GM23338 (cell line): ENCODE measurements around the gene DLX3. TPM values are rescaled to one million over a fixed set of nuclear protein-coding genes. Genes with fewer than 3 reads are reported as not detected.
A peak's percentile ranks its signal among the peaks of the same experiment; 100 is the strongest.

ENCODE experiments used
- ATAC-seq: fragments of 200-7000 bp; cut with Tn5 transposase; 3 replicates; pipeline ENCODE4 v1.9.1; 2020
- DNase-seq: peaks from one replicate; pipeline ENCODE4 v3.0.0-alpha.2; 2015; ENCODE audit warnings: low spot score
- H2AFZ ChIP-seq: fragments of 200-600 bp; sonication (generic); 2 replicates; pipeline ENCODE4 v1.8.0; 2016; ENCODE audit warnings: antibody characterized with exemption, mild to moderate bottlenecking, moderate library complexity
- H3F3A ChIP-seq: fragments of 200-600 bp; sonication (generic); replicated peaks from 2 replicates; pipeline ENCODE4 v1.8.0; 2017; ENCODE audit warnings: antibody characterized with exemption, mixed run types, low read depth
- H3K27ac ChIP-seq: fragments of 200-600 bp; sonication (generic); 2 replicates; pipeline ENCODE4 v1.6.1; 2016; ENCODE audit warnings: low read depth
- H3K27me3 ChIP-seq: fragments of 200-600 bp; sonication (generic); 2 replicates; pipeline ENCODE4 v1.8.0; 2016; ENCODE audit warnings: mild to moderate bottlenecking, mixed run types, moderate library complexity; ENCODE audit not compliant: insufficient read depth
- H3K36me3 ChIP-seq: fragments of 200-600 bp; sonication (generic); 2 replicates; pipeline ENCODE4 v1.8.0; 2016; ENCODE audit warnings: mild to moderate bottlenecking; ENCODE audit not compliant: insufficient read depth
- H3K4me1 ChIP-seq: fragments of 200-600 bp; sonication (generic); 2 replicates; pipeline ENCODE4 v1.8.0; 2016; ENCODE audit warnings: mild to moderate bottlenecking, moderate library complexity; ENCODE audit not compliant: insufficient read depth
- H3K4me2 ChIP-seq: fragments of 200-600 bp; sonication (generic); 2 replicates; pipeline ENCODE4 v1.7.1; 2017; ENCODE audit warnings: mixed run types
- H3K4me3 ChIP-seq: fragments of 200-600 bp; sonication (generic); 2 replicates; pipeline ENCODE4 v1.6.1; 2016; ENCODE audit warnings: mixed run types
- H3K79me2 ChIP-seq: fragments of 200-600 bp; sonication (generic); replicated peaks from 2 replicates; pipeline ENCODE4 v1.8.0; 2017; ENCODE audit warnings: mild to moderate bottlenecking; ENCODE audit not compliant: insufficient read depth
- H3K9me2 ChIP-seq: fragments of 200-600 bp; sonication (generic); 2 replicates; pipeline ENCODE4 v1.8.0; 2017; ENCODE audit not compliant: insufficient read depth
- H4K20me1 ChIP-seq: fragments of 200-600 bp; sonication (generic); replicated peaks from 2 replicates; pipeline ENCODE4 v1.8.0; 2017; ENCODE audit warnings: mild to moderate bottlenecking; ENCODE audit not compliant: insufficient read depth
- H3K27ac Mint-ChIP-seq: 2 replicates; pipeline ENCODE4 v1.8.0; 2020; ENCODE audit warnings: inconsistent platforms, mild to moderate bottlenecking, moderate library complexity, mixed read lengths
- H3K27me3 Mint-ChIP-seq: 3 replicates; pipeline ENCODE4 v1.8.0; 2022; ENCODE audit warnings: low read depth, mild to moderate bottlenecking, moderate library complexity, mixed read lengths, inconsistent platforms; ENCODE audit not compliant: insufficient read depth, poor library complexity
- H3K36me3 Mint-ChIP-seq: 3 replicates; pipeline ENCODE4 v1.8.0; 2021; ENCODE audit warnings: low read depth, mild to moderate bottlenecking, inconsistent platforms, moderate library complexity, mixed read lengths
- H3K4me1 Mint-ChIP-seq: 3 replicates; pipeline ENCODE4 v1.8.0; 2020; ENCODE audit warnings: mild to moderate bottlenecking, inconsistent platforms, mixed read lengths
- H3K4me3 Mint-ChIP-seq: 3 replicates; pipeline ENCODE4 v1.8.0; 2021; ENCODE audit warnings: moderate library complexity, mild to moderate bottlenecking, inconsistent platforms, mixed read lengths
- H3K9me3 Mint-ChIP-seq: 3 replicates; pipeline ENCODE4 v1.8.0; 2020; ENCODE audit warnings: moderate library complexity, mild to moderate bottlenecking, inconsistent platforms, mixed read lengths
- EZH2 ChIP-seq: fragments of 200-600 bp; sonication (generic); IDR thresholded peaks from one replicate; pipeline ENCODE4 v1.8.0; 2017; ENCODE audit warnings: antibody characterized with exemption, mild to moderate bottlenecking, low read depth; ENCODE audit not compliant: unreplicated experiment
- JUNB ChIP-seq: IDR thresholded peaks from one replicate; pipeline ENCODE4 v1.6.1; 2016; ENCODE audit warnings: antibody characterized with exemption; ENCODE audit not compliant: unreplicated experiment
- NANOG ChIP-seq: IDR thresholded peaks from 2 replicates; pipeline ENCODE4 v1.6.1; 2016; ENCODE audit warnings: antibody characterized with exemption, borderline replicate concordance
- STAT1 ChIP-seq: IDR thresholded peaks from one replicate; pipeline ENCODE4 v1.6.1; 2016; ENCODE audit warnings: antibody characterized with exemption; ENCODE audit not compliant: unreplicated experiment
- ZNF114 ChIP-seq: fragments of 250-450 bp; sonication (Bioruptor Pico); IDR thresholded peaks from 2 replicates; pipeline ENCODE4 v1.5.0; 2020; ENCODE audit warnings: mild to moderate bottlenecking, moderate library complexity
- ZNF331 ChIP-seq: fragments of 250-450 bp; sonication (Bioruptor Pico); IDR thresholded peaks from 2 replicates; pipeline ENCODE4 v1.5.0; 2020; ENCODE audit warnings: low read depth, mild to moderate bottlenecking, moderate library complexity
- polyA plus RNA-seq: library from polyadenylated mRNA; unstranded; fragments of >200 nt; fragmentation: Nextera tagmentation; extraction: Ambion mirVana; gene quantifications from 2 replicates; pipeline ENCODE4 v1.2.1, GENCODE V29; 2016
- total RNA-seq: library from RNA; depleted of rRNA; stranded (reverse); fragments of >200 nt; shearing (Covaris generic); gene quantifications from 2 replicates; pipeline ENCODE4 v1.2.3, GENCODE V29; 2014
- TF ChIP-seq, protein P1 (sequence below): IDR thresholded peaks from one replicate; pipeline ENCODE4 v1.6.1; 2018; ENCODE audit warnings: antibody characterized with exemption; ENCODE audit not compliant: unreplicated experiment
- TF ChIP-seq, protein P2 (sequence below), 2 experiments: fragments of 200-600 bp in 1 of 2; sonication (generic) in 1 of 2; conservative IDR thresholded peaks; 2 replicates each; pipeline versions ENCODE4 v1.5.1 to v1.6.1; 2016 to 2017; ENCODE audit warnings: antibody characterized with exemption in 2 of 2, low read depth in 2 of 2, mild to moderate bottlenecking in 2 of 2, moderate library complexity in 1 of 2
- TF ChIP-seq, protein P3 (sequence below): fragments of 250-450 bp; sonication (Bioruptor Pico); IDR thresholded peaks from 2 replicates; pipeline ENCODE4 v1.5.0; 2020; ENCODE audit warnings: mild to moderate bottlenecking, moderate library complexity

DLX3 gene
- total and polyA plus RNA-seq, 2 experiments from 2014 or later: 0.14 to 0.27 TPM

DNA sequence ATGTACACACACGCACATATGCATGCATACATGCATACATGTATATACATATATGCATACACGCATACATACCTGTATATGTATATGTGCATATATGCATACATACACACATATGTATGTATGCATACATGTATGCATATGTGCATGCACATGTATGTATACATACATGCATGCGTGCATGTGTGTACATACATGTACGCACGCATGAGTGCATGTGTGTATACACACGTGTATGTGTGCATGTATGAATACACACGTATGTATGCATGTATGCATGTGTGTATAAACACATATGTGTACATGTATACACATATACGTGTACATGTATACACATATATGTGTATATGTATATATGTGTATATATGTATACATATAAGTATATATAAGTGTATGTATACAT is 28.5 kb upstream of the DLX3 start:
- peaks cover 14% of the 10 kb centered on the region for H3K4me1 ChIP-seq
- peaks cover 3% of the 10 kb centered on the region; the same call in 1 of the 2 replicates for H3K9me2 ChIP-seq
- Mint-ChIP-seq H3K27ac (no peak overlapping the region), H3K27me3 (peaks cover 14% of the 10 kb centered on the region), H3K9me3 (no peaks in the 10 kb centered on the region; the same call in 2 of the 3 replicates), H3K36me3 (no peaks in the 10 kb centered on the region), H3K4me1 (peaks cover 16% of the 10 kb centered on the region), H3K4me3 (no peak overlapping the region)
- no peak overlapping the region for H3K4me2 ChIP-seq
- no peaks in the 10 kb centered on the region for H4K20me1 ChIP-seq
- DNase-seq (no peak), ATAC-seq (no peak)
- H3K36me3 ChIP-seq: no peaks in the 10 kb centered on the region
- H3K27me3 ChIP-seq: no peaks in the 10 kb centered on the region
- H3K79me2 ChIP-seq: no peaks in the 10 kb centered on the region
- no peak overlapping the region for H3K4me3 ChIP-seq
- TF ChIP-seq ZNF114 (CRISPR knock-in tag) (0 out of 2 replicates have a peak, but pooled peaks have one; percentile 14), EZH2 (no peak)
- H3F3A ChIP-seq: peaks cover 17% of the 10 kb centered on the region
- no peak overlapping the region for H2AFZ ChIP-seq
- H3K27ac ChIP-seq: no peak overlapping the region

DNA sequence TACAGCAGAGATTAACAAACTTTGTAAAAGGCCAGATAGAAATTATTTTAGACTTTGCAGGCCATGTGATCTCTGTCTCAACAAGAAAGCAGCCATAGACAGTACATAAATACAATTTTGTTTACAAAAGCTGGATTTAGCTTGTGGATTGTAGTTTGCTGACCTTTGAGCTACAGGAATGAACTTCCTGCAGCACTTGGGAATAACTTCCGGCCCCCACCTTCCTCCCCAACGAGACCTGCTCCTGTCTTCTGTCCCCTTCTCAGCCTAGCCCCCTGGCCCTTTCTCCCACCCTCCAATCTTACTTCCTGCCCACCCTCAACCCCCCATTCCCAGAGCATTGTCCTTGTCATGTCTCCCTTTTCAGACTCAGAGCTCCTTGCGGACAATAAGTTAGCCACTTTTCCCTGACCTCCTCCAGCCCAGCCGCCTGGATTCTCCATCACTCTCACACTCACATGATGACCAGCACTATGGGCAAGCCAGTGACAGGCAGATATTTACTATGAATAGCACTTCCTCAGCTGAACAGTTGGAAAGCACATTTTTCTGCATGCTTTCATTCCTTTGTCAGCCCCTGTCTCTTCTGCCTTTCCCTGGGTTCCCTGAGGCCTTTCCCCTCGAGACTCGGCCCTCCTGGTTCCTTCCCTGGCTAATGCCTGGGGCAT is 27.6 kb upstream of the DLX3 start:
- ATAC-seq: no peak
- Histone ChIP-seq H3K27me3 (no peaks in the 10 kb centered on the region), H3K36me3 (no peaks in the 10 kb centered on the region), H3K4me3 (no peak overlapping the region), H3K79me2 (no peaks in the 10 kb centered on the region), H4K20me1 (no peaks in the 10 kb centered on the region), H3K27ac (no peak overlapping the region), H3F3A (peaks cover 17% of the 10 kb centered on the region), H3K4me2 (no peak overlapping the region), H2AFZ (no peak overlapping the region), H3K9me2 (peaks cover 3% of the 10 kb centered on the region; the same call in 1 of the 2 replicates), H3K4me1 (peaks cover 6% of the 10 kb centered on the region; the same call in 1 of the 2 replicates)
- no peaks in the 10 kb centered on the region for H3K36me3 Mint-ChIP-seq
- no peaks in the 10 kb centered on the region for H3K9me3 Mint-ChIP-seq
- DNase-seq: no peak
- peaks cover 11% of the 10 kb centered on the region for H3K27me3 Mint-ChIP-seq
- peaks cover 7% of the 10 kb centered on the region for H3K4me1 Mint-ChIP-seq
- H3K4me3 Mint-ChIP-seq: no peak overlapping the region
- H3K27ac Mint-ChIP-seq: no peak overlapping the region
- TF ChIP-seq, protein P1, sequence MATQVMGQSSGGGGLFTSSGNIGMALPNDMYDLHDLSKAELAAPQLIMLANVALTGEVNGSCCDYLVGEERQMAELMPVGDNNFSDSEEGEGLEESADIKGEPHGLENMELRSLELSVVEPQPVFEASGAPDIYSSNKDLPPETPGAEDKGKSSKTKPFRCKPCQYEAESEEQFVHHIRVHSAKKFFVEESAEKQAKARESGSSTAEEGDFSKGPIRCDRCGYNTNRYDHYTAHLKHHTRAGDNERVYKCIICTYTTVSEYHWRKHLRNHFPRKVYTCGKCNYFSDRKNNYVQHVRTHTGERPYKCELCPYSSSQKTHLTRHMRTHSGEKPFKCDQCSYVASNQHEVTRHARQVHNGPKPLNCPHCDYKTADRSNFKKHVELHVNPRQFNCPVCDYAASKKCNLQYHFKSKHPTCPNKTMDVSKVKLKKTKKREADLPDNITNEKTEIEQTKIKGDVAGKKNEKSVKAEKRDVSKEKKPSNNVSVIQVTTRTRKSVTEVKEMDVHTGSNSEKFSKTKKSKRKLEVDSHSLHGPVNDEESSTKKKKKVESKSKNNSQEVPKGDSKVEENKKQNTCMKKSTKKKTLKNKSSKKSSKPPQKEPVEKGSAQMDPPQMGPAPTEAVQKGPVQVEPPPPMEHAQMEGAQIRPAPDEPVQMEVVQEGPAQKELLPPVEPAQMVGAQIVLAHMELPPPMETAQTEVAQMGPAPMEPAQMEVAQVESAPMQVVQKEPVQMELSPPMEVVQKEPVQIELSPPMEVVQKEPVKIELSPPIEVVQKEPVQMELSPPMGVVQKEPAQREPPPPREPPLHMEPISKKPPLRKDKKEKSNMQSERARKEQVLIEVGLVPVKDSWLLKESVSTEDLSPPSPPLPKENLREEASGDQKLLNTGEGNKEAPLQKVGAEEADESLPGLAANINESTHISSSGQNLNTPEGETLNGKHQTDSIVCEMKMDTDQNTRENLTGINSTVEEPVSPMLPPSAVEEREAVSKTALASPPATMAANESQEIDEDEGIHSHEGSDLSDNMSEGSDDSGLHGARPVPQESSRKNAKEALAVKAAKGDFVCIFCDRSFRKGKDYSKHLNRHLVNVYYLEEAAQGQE: no peak
- TF ChIP-seq, protein P2, sequence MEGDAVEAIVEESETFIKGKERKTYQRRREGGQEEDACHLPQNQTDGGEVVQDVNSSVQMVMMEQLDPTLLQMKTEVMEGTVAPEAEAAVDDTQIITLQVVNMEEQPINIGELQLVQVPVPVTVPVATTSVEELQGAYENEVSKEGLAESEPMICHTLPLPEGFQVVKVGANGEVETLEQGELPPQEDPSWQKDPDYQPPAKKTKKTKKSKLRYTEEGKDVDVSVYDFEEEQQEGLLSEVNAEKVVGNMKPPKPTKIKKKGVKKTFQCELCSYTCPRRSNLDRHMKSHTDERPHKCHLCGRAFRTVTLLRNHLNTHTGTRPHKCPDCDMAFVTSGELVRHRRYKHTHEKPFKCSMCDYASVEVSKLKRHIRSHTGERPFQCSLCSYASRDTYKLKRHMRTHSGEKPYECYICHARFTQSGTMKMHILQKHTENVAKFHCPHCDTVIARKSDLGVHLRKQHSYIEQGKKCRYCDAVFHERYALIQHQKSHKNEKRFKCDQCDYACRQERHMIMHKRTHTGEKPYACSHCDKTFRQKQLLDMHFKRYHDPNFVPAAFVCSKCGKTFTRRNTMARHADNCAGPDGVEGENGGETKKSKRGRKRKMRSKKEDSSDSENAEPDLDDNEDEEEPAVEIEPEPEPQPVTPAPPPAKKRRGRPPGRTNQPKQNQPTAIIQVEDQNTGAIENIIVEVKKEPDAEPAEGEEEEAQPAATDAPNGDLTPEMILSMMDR (conservative IDR thresholded peaks at IDR 0.05; ENCODE audit: low read depth in 2 of 2): no peak
- TF ChIP-seq, protein P3, sequence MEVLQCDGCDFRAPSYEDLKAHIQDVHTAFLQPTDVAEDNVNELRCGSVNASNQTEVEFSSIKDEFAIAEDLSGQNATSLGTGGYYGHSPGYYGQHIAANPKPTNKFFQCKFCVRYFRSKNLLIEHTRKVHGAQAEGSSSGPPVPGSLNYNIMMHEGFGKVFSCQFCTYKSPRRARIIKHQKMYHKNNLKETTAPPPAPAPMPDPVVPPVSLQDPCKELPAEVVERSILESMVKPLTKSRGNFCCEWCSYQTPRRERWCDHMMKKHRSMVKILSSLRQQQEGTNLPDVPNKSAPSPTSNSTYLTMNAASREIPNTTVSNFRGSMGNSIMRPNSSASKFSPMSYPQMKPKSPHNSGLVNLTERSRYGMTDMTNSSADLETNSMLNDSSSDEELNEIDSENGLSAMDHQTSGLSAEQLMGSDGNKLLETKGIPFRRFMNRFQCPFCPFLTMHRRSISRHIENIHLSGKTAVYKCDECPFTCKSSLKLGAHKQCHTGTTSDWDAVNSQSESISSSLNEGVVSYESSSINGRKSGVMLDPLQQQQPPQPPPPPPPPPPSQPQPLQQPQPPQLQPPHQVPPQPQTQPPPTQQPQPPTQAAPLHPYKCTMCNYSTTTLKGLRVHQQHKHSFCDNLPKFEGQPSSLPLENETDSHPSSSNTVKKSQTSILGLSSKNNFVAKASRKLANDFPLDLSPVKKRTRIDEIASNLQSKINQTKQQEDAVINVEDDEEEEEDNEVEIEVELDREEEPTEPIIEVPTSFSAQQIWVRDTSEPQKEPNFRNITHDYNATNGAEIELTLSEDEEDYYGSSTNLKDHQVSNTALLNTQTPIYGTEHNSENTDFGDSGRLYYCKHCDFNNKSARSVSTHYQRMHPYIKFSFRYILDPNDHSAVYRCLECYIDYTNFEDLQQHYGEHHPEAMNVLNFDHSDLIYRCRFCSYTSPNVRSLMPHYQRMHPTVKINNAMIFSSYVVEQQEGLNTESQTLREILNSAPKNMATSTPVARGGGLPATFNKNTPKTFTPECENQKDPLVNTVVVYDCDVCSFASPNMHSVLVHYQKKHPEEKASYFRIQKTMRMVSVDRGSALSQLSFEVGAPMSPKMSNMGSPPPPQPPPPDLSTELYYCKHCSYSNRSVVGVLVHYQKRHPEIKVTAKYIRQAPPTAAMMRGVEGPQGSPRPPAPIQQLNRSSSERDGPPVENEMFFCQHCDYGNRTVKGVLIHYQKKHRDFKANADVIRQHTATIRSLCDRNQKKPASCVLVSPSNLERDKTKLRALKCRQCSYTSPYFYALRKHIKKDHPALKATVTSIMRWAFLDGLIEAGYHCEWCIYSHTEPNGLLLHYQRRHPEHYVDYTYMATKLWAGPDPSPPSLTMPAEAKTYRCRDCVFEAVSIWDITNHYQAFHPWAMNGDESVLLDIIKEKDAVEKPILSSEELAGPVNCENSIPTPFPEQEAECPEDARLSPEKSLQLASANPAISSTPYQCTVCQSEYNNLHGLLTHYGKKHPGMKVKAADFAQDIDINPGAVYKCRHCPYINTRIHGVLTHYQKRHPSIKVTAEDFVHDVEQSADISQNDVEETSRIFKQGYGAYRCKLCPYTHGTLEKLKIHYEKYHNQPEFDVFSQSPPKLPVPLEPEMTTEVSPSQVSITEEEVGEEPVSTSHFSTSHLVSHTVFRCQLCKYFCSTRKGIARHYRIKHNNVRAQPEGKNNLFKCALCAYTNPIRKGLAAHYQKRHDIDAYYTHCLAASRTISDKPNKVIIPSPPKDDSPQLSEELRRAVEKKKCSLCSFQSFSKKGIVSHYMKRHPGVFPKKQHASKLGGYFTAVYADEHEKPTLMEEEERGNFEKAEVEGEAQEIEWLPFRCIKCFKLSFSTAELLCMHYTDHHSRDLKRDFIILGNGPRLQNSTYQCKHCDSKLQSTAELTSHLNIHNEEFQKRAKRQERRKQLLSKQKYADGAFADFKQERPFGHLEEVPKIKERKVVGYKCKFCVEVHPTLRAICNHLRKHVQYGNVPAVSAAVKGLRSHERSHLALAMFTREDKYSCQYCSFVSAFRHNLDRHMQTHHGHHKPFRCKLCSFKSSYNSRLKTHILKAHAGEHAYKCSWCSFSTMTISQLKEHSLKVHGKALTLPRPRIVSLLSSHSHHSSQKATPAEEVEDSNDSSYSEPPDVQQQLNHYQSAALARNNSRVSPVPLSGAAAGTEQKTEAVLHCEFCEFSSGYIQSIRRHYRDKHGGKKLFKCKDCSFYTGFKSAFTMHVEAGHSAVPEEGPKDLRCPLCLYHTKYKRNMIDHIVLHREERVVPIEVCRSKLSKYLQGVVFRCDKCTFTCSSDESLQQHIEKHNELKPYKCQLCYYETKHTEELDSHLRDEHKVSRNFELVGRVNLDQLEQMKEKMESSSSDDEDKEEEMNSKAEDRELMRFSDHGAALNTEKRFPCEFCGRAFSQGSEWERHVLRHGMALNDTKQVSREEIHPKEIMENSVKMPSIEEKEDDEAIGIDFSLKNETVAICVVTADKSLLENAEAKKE (CRISPR knock-in tag): no peak
- TF ChIP-seq STAT1: no peak
- no peak for TF ChIP-seq NANOG
- no peak for TF ChIP-seq ZNF114 (CRISPR knock-in tag)
- no peak for TF ChIP-seq ZNF331 (CRISPR knock-in tag)
- no peak for TF ChIP-seq JUNB
